ENCODE data around the gene DNAJA2. TPM values are rescaled to one million over a fixed set of nuclear protein-coding genes. Genes with fewer than 3 reads are reported as not detected.
A peak's percentile ranks its signal among the peaks of the same experiment; 100 is the strongest.

Gene DNAJA2
- total and polyA plus RNA-seq, 9 of the 15 experiments (the other 6 are each of a cell fraction or from before 2014, with no cell fraction given), result 24.1 to 75.9 (median 50.7) TPM

GRCh38 chr16:47018223-47018891 is 44.9 kb upstream of the DNAJA2 start (continued):
- TF ChIP-seq CEBPB (tag; IDR thresholded peaks at IDR 0.05), result peak; percentile 86
- TF ChIP-seq TAF7 (tag; IDR thresholded peaks at IDR 0.05), result no peak
- TF ChIP-seq ZBTB7A (IDR thresholded peaks at IDR 0.05; ENCODE audit: borderline replicate concordance, control insufficient read depth, low read depth, low read length), result no peak
- TF ChIP-seq CHD2 (IDR thresholded peaks at IDR 0.05; ENCODE audit: low read depth, low read length), result no peak
- peak; percentile 31; the same call in 1 of the 2 replicates for TF ChIP-seq EGR1 (conservative IDR thresholded peaks at IDR 0.05)
- TF ChIP-seq ATF1 (CRISPR knock-in tag; IDR thresholded peaks at IDR 0.05), result no peak
- TF ChIP-seq ATF1 (tag; IDR thresholded peaks at IDR 0.05), result peak; percentile 27; the same call in 1 of the 2 replicates
- no peak for TF ChIP-seq RFX5 (IDR thresholded peaks at IDR 0.05; ENCODE audit: low read depth, low read length)
- TF ChIP-seq TEAD1 (CRISPR knock-in tag; IDR thresholded peaks at IDR 0.05), result no peak
- no peak for TF ChIP-seq EP300 (IDR thresholded peaks at IDR 0.05; ENCODE audit: low read length)
- no peak for TF ChIP-seq EZH2 (IDR thresholded peaks at IDR 0.05; ENCODE audit: borderline replicate concordance, low read depth, low read length)
- TF ChIP-seq SMC3 (conservative IDR thresholded peaks at IDR 0.05; ENCODE audit: insufficient read depth, low read depth, low read length), result peak; percentile 47
- TF ChIP-seq RFX1 (IDR thresholded peaks at IDR 0.05), result peak; percentile 56
- TF ChIP-seq IRF9 (tag; IDR thresholded peaks at IDR 0.05), result 0 out of 2 replicates have a peak, but pooled peaks have one; percentile 49
- TF ChIP-seq CTCF (IDR thresholded peaks at IDR 0.05 in 2 of 3, conservative IDR thresholded peaks at IDR 0.05 in 1 of 3; ENCODE audit: insufficient read depth in 2 of 3, low read depth in 1 of 3, low read length in 3 of 3), result peak; percentile 68 to 76 (median 72)
- TF ChIP-seq ZNF408 (CRISPR knock-in tag; IDR thresholded peaks at IDR 0.05; ENCODE audit: low read depth), result no peak
- TF ChIP-seq TRIM24 (IDR thresholded peaks at IDR 0.05), result peak in 1 of 2 experiments; percentile 48; a peak in 1 of 4 replicates
- peak; percentile 35 to 61; a peak in 3 of 4 replicates for TF ChIP-seq RAD21 (CRISPR knock-in tag; conservative IDR thresholded peaks at IDR 0.05 in 1 of 2, IDR thresholded peaks at IDR 0.05 in 1 of 2)
- 0 out of 2 replicates have a peak, but pooled peaks have one; percentile 22 for TF ChIP-seq DEAF1 (CRISPR knock-in tag; IDR thresholded peaks at IDR 0.05)
- no peak for TF ChIP-seq CTCFL (IDR thresholded peaks at IDR 0.05; ENCODE audit: borderline replicate concordance, insufficient read depth, low read depth, low read length, poor library complexity, severe bottlenecking)
